Esophagus squamous epithelium (tissue), 5 donors: ENCODE results near the gene ZNF512B. TPM values are rescaled to one million over a fixed set of nuclear protein-coding genes. Genes with fewer than 3 reads are reported as not detected.

ENCODE experiments used
- DNase-seq: peaks from one replicate; lab custom pipeline; 2025; lab: John Stamatoyannopoulos, UW
- H3K27ac ChIP-seq, 4 donors: fragments of 200-600 bp; sonication (generic); one replicate each; pipeline ENCODE4 v1.5.1; 2016 to 2019; ENCODE audit warnings: mild to moderate bottlenecking in 1 of 4
- H3K27me3 ChIP-seq, 4 donors: fragments of 200-600 bp; sonication (generic); 1 replicate in 3 of 4; 2 replicates in 1 of 4; pipeline versions ENCODE4 v1.5.1 to v1.6.0; 2017 to 2021; ENCODE audit warnings: antibody characterized with exemption in 1 of 4
- H3K36me3 ChIP-seq, 3 donors: fragments of 200-600 bp; sonication (generic); one replicate each; pipeline ENCODE4 v1.5.1; 2016 to 2019
- H3K4me1 ChIP-seq, 3 donors: fragments of 200-600 bp; sonication (generic); one replicate each; pipeline ENCODE4 v1.5.1; 2017 to 2019
- H3K4me3 ChIP-seq, 4 donors: fragments of 200-600 bp; sonication (generic); 1 replicate in 3 of 4; 2 replicates in 1 of 4; pipeline ENCODE4 v1.5.1; 2016 to 2019; ENCODE audit warnings: mild to moderate bottlenecking in 2 of 4, moderate library complexity in 1 of 4
- H3K9me3 ChIP-seq, 3 donors: fragments of 200-600 bp; sonication (generic); one replicate each; pipeline ENCODE4 v1.5.1; 2016 to 2019
- POLR2A ChIP-seq, 4 donors: fragments of 450-650 bp; IDR thresholded peaks; one replicate each; pipeline ENCODE4 v1.6.1; 2017; ENCODE audit warnings: antibody characterized with exemption in 4 of 4, mild to moderate bottlenecking in 4 of 4, moderate library complexity in 3 of 4
- WGBS, 2 donors: methylation state at CpG; one replicate each; pipeline ENCODE4 v1.1.5; 2018; 5-methylcytosine and 5-hydroxymethylcytosine counted together
- intact Hi-C: fragments of 100-400 bp; cut with DNase I; formaldehyde crosslinking; loops from one replicate; pipeline ENCODE4 v1.15.0; 2022
- total RNA-seq, 4 donors: library from RNA; depleted of rRNA; stranded (reverse); fragments of >200 nt; gene quantifications; one replicate each; pipeline ENCODE4 v1.1.0, GENCODE V29; 2016
- TF ChIP-seq, protein P1 (sequence below), 6 experiments: fragments of 450-650 bp in 4 of 6; fragments of 200-600 bp in 2 of 6; sonication (generic) in 2 of 6; IDR thresholded peaks; one replicate each; pipeline ENCODE4 v1.5.1; 2016 to 2019; ENCODE audit warnings: antibody characterized with exemption in 6 of 6, mild to moderate bottlenecking in 4 of 6, moderate library complexity in 4 of 6
- donor health status: DM: yes; HTN: yes; CAD: no.

The ZNF512B gene
- total RNA-seq, 4 donors from 2014 or later, result 10.7 to 17.6 (median 14.2) TPM

DNA sequence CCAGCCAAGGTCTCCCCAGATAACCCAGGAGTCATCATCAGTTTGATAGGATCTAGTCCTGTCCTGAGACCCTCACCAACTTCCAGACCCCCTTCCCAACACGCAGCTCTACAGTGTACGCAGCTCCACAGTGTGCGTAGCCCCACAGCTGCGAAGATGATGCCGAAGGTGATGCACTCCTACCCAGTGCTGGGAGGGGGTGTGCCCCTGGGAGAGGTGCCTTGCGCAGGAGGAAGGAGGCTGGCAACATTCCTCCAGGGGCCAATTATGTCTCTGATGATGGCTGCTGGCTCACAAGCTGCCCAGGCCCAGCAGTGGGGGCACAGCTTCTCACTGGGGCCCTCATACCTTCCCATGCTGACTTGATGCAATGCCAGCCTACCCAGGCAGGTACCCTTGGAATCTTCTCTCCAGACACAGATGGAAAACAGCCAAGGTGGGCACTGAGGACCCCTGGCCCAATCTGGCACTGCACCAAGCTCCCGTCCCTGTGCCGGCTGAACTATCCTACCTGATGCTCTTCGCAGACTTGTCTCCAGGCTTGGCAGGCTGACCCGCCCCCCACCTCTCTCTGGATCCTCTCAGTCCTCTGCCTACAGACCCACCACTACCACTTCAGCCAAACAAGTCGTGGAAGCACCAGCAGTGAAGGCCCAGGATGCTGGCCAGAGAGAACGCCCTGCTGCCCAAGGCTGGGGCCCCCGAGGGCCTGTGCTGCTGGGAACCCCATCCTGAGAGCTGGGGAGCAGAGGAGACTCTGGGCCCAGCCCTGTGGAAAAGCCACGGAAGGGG, 1.4 kb downstream of the ZNF512B start:
- Histone ChIP-seq H3K4me1 (peaks cover 15 to 27% (median 17%) of the 10 kb centered on the region in 3 donors), H3K4me3 (peak overlapping the region; percentile 55 to 87 (median 62)), H3K36me3 (peaks cover 15 to 37% (median 29%) of the 10 kb centered on the region in 3 donors), H3K27ac (peak overlapping the region; percentile 61 to 82 (median 82)), H3K9me3 (no peaks in the 10 kb centered on the region), H3K27me3 (no peaks in the 10 kb centered on the region)
- intact Hi-C loops, result no loop called here
- DNase-seq, result no peak
- no peak for TF ChIP-seq POLR2A (IDR thresholded peaks at IDR 0.05)
- TF ChIP-seq, protein P1, sequence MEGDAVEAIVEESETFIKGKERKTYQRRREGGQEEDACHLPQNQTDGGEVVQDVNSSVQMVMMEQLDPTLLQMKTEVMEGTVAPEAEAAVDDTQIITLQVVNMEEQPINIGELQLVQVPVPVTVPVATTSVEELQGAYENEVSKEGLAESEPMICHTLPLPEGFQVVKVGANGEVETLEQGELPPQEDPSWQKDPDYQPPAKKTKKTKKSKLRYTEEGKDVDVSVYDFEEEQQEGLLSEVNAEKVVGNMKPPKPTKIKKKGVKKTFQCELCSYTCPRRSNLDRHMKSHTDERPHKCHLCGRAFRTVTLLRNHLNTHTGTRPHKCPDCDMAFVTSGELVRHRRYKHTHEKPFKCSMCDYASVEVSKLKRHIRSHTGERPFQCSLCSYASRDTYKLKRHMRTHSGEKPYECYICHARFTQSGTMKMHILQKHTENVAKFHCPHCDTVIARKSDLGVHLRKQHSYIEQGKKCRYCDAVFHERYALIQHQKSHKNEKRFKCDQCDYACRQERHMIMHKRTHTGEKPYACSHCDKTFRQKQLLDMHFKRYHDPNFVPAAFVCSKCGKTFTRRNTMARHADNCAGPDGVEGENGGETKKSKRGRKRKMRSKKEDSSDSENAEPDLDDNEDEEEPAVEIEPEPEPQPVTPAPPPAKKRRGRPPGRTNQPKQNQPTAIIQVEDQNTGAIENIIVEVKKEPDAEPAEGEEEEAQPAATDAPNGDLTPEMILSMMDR (IDR thresholded peaks at IDR 0.05), result no peak
- WGBS, 2 donors, result 63% methylated on average over 9 of the region's 14 CpGs; no CpG with 5 or more reads in 1 of the 2 donors

DNA sequence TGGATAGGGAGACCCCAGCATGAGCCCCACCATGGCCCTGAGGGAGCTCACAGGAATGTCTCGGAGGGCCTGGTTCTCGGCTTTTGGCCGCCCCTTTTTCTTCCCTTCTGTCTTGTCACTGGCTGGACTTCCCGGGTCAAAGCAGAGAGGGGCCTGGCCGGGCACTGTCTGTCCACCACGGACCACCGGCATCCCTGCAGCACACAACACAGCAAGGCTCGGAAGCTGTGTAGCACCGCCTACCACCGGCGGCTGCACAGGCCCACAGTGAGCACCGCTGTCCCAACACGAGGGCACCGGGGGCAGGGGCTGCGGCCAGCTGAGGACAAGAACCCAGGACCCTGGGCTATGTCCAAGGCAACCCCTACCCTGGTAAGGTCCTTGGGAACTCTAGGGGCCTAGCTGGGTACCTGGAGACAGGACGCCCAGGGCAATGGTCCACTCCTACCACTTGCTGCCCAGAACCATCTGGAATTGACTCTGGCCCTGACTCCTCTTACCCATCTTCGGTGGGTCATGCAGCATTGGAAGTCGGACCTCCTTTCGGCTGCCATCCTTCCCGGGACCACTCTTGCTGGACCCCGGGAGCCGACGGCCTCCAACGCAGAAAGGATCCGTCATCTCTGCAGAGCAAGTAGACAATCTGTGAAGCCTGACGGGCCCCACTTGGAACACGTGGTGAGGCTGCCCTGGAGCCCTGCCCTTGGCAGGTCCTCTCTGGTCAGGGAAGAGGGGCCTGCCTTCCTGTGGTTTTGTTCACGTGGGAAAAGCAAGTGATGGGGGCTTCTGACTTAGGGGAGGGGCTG, 2.2 kb downstream of the ZNF512B start:
- 93 to 98% methylated on average over 6 to 7 of the region's 28 CpGs for WGBS, 2 donors
- intact Hi-C loops, result no loop called here
- H3K27ac ChIP-seq, result no peak overlapping the region
- no peak for TF ChIP-seq POLR2A (IDR thresholded peaks at IDR 0.05)
- TF ChIP-seq, protein P1 (IDR thresholded peaks at IDR 0.05), result no peak
- no peak overlapping the region for H3K4me3 ChIP-seq
- H3K27me3 ChIP-seq, result no peaks in the 10 kb centered on the region
- no peak for DNase-seq
- no peaks in the 10 kb centered on the region for H3K9me3 ChIP-seq
- peaks cover 23 to 45% (median 36%) of the 10 kb centered on the region in 3 donors for H3K36me3 ChIP-seq
- H3K4me1 ChIP-seq, result peaks cover 15 to 26% (median 17%) of the 10 kb centered on the region in 3 donors

DNA sequence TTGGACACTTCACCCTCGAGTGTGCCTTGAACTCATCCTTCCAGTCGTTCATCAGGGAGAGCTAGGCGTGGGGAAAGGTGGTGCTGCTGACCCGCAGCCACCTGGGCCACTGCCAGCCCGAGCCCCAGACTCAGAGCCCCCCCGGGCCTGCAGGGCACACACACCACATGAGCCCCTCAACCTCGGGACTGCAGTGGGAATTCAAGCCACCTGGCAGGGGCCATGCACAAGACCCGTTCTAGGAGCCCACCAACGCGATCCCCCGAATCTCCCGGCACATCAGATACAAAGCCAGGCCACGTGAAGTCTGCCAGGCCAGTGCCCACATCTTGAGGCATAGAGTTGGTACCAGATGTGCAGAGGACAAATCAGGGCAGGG, 2.8 kb downstream of the ZNF512B start:
- no peak for DNase-seq
- H3K4me3 ChIP-seq, result no peak overlapping the region
- TF ChIP-seq POLR2A (IDR thresholded peaks at IDR 0.05), result no peak
- TF ChIP-seq, protein P1 (IDR thresholded peaks at IDR 0.05), result no peak
- intact Hi-C loops, result no loop called here
- H3K27me3 ChIP-seq, result no peaks in the 10 kb centered on the region
- peaks cover 15 to 26% (median 17%) of the 10 kb centered on the region in 3 donors for H3K4me1 ChIP-seq
- WGBS, 2 donors, result no CpG with 5 or more reads among the region's 13 CpGs
- peaks cover 29 to 51% (median 36%) of the 10 kb centered on the region in 3 donors for H3K36me3 ChIP-seq
- no peak overlapping the region for H3K27ac ChIP-seq
- H3K9me3 ChIP-seq, result no peaks in the 10 kb centered on the region

DNA sequence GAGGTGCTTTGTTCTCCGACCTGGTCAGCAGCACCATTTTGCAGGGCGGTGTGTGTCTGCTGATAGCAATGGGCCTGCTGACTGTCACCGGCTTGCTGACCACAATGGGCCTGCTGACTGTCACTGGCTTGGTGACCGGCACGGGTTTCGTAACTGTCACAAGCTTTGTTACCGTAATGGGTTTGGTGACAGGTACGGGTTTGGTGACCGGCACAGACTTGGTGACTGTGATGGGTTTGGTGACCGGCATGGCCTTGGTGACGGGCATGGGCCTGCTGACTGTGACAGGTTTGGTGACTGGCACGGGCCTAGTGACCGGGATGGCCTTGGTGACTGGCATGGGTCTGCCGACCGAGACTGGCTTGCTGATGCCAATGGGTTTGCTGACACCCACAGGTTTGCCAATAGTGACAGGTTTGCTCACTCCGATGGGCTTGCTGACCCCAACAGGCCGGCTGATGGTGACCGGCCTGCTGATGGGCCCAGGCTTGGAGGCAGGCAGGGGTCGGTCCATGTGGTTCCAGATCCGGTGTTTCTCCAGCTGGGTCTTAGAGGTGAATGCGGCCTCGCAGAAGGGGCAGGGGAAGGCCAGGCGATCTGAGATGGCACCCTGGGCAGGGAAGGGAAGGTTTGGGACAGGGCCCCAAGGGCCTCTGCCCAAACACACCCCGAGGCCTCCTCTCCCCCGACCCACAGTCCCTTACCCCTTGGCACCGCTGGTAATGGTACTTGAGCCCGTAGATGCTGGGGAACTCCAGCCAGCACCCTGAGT, 3.4 kb downstream of the ZNF512B start:
- H3K36me3 ChIP-seq, result peaks cover 35 to 57% (median 36%) of the 10 kb centered on the region in 3 donors
- no peak for DNase-seq
- H3K9me3 ChIP-seq, result no peaks in the 10 kb centered on the region
- no peak overlapping the region for H3K27ac ChIP-seq
- 85 to 94% methylated on average over 5 to 9 of the region's 27 CpGs for WGBS, 2 donors
- no peaks in the 10 kb centered on the region for H3K27me3 ChIP-seq
- no peak for TF ChIP-seq POLR2A (IDR thresholded peaks at IDR 0.05)
- TF ChIP-seq, protein P1 (IDR thresholded peaks at IDR 0.05), result no peak
- H3K4me1 ChIP-seq, result peaks cover 15 to 26% (median 17%) of the 10 kb centered on the region in 3 donors
- intact Hi-C loops, result no loop called here
- no peak overlapping the region for H3K4me3 ChIP-seq
